ENCODE results near the gene NUDT16. TPM values are rescaled to one million over a fixed set of nuclear protein-coding genes. Genes with fewer than 3 reads are reported as not detected.

Gene NUDT16
- total and polyA plus RNA-seq, 2 experiments from 2014 or later: 27.8 to 33.5 TPM

DNA sequence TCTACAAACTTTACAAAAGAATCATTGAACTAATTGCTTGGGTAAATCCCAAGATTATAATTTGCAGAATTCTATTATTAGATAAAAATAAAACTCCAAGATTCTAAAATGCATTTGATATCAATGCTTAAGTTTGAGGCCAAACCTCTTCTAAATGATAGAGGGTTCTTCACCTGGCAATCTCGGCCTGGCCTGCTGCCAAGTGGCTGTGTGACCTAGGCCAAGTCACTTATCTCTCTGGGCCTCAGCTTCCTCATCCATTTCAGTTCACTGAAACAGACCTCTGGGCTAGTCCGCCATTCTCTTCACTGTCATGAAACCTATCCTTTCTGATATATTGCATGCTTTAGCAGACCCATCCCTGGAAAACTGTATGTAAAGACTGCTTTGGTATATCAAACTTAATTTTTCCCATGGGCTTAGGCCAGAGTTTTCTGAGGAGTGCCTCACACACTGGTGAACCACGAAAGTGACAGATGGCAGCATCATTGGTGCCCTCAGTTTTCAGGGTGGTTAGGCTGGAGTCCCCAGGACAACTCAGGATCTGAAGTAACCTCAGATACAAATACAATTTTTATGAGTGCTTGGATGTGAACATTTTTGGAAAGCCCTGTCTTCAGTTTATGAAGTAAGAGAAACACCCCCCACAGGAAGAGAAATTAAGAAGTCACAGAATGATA, 21.8 kb downstream of the NUDT16 start:
- WGBS (ENCODE audit: low lambda C conversion rate, missing lambda C conversion rate): 89% methylated on average over 3 of the region's 3 CpGs
- Histone ChIP-seq H3K9me3 (ENCODE audit: low read depth) (no peaks in the 10 kb centered on the region), H3K4me1 (ENCODE audit: insufficient read depth) (no peaks in the 10 kb centered on the region), H3K4me2 (no peak overlapping the region), H3K36me3 (replicated peaks; ENCODE audit: insufficient read depth, low read depth) (no peaks in the 10 kb centered on the region), H2AFZ (no peak overlapping the region), H3K4me3 (no peak overlapping the region), H3K9me2 (replicated peaks; ENCODE audit: insufficient read depth) (no peaks in the 10 kb centered on the region), H4K20me1 (ENCODE audit: insufficient read depth, poor library complexity, severe bottlenecking) (no peaks in the 10 kb centered on the region), H3K79me2 (no peaks in the 10 kb centered on the region), H3K27ac (no peak overlapping the region), H3K27me3 (no peaks in the 10 kb centered on the region)
- TF ChIP-seq EZH2 (IDR thresholded peaks at IDR 0.05; ENCODE audit: borderline replicate concordance) (no peak), EZH2phosphoT487 (IDR thresholded peaks at IDR 0.05; ENCODE audit: low read depth, severe bottlenecking, unreplicated experiment) (no peak)
- TF ChIP-seq, protein P1, sequence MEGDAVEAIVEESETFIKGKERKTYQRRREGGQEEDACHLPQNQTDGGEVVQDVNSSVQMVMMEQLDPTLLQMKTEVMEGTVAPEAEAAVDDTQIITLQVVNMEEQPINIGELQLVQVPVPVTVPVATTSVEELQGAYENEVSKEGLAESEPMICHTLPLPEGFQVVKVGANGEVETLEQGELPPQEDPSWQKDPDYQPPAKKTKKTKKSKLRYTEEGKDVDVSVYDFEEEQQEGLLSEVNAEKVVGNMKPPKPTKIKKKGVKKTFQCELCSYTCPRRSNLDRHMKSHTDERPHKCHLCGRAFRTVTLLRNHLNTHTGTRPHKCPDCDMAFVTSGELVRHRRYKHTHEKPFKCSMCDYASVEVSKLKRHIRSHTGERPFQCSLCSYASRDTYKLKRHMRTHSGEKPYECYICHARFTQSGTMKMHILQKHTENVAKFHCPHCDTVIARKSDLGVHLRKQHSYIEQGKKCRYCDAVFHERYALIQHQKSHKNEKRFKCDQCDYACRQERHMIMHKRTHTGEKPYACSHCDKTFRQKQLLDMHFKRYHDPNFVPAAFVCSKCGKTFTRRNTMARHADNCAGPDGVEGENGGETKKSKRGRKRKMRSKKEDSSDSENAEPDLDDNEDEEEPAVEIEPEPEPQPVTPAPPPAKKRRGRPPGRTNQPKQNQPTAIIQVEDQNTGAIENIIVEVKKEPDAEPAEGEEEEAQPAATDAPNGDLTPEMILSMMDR (IDR thresholded peaks at IDR 0.05; ENCODE audit: poor library complexity): no peak
- DNase-seq (ENCODE audit: low spot score): no peak

GRCh38 chr3:131405411-131405810, 23.8 kb downstream of the NUDT16 start:
- TF ChIP-seq, protein P1 (IDR thresholded peaks at IDR 0.05; ENCODE audit: poor library complexity): no peak
- no peak for TF ChIP-seq EZH2phosphoT487 (IDR thresholded peaks at IDR 0.05; ENCODE audit: low read depth, severe bottlenecking, unreplicated experiment)
- no peak for TF ChIP-seq EZH2 (IDR thresholded peaks at IDR 0.05; ENCODE audit: borderline replicate concordance)
- WGBS (ENCODE audit: low lambda C conversion rate, missing lambda C conversion rate): 72% methylated on average over 1 of the region's 1 CpG
- no peak overlapping the region for H3K4me2 ChIP-seq

GRCh38 chr3:131406274-131406673, 24.7 kb downstream of the NUDT16 start:
- H3K36me3 ChIP-seq (replicated peaks; ENCODE audit: insufficient read depth, low read depth): no peaks in the 10 kb centered on the region
- no peak for DNase-seq (ENCODE audit: low spot score)
- H3K4me2 ChIP-seq: no peak overlapping the region
- no peak overlapping the region for H2AFZ ChIP-seq
- no peaks in the 10 kb centered on the region for H3K9me3 ChIP-seq (ENCODE audit: low read depth)
- no peaks in the 10 kb centered on the region for H3K27me3 ChIP-seq
- H3K27ac ChIP-seq: no peak overlapping the region
- H3K4me1 ChIP-seq (ENCODE audit: insufficient read depth): no peaks in the 10 kb centered on the region
- no peaks in the 10 kb centered on the region for H3K9me2 ChIP-seq (replicated peaks; ENCODE audit: insufficient read depth)
- TF ChIP-seq EZH2 (IDR thresholded peaks at IDR 0.05; ENCODE audit: borderline replicate concordance) (no peak), EZH2phosphoT487 (IDR thresholded peaks at IDR 0.05; ENCODE audit: low read depth, severe bottlenecking, unreplicated experiment) (no peak)
- TF ChIP-seq, protein P1 (IDR thresholded peaks at IDR 0.05; ENCODE audit: poor library complexity): no peak
- no peak overlapping the region for H3K4me3 ChIP-seq
- H3K79me2 ChIP-seq: no peaks in the 10 kb centered on the region
- 66% methylated on average over 2 of the region's 2 CpGs for WGBS (ENCODE audit: low lambda C conversion rate, missing lambda C conversion rate)
- H4K20me1 ChIP-seq (ENCODE audit: insufficient read depth, poor library complexity, severe bottlenecking): no peaks in the 10 kb centered on the region

More at GRCh38 chr3:131405411-131405810, 23.8 kb downstream of the NUDT16 start:
- H3K9me3 ChIP-seq (ENCODE audit: low read depth): no peaks in the 10 kb centered on the region
- H3K27me3 ChIP-seq: no peaks in the 10 kb centered on the region
- H3K27ac ChIP-seq: no peak overlapping the region
- no peaks in the 10 kb centered on the region for H3K4me1 ChIP-seq (ENCODE audit: insufficient read depth)
- H3K4me3 ChIP-seq: no peak overlapping the region
- DNase-seq (ENCODE audit: low spot score): no peak
- H3K9me2 ChIP-seq (replicated peaks; ENCODE audit: insufficient read depth): no peaks in the 10 kb centered on the region
- no peaks in the 10 kb centered on the region for H4K20me1 ChIP-seq (ENCODE audit: insufficient read depth, poor library complexity, severe bottlenecking)
- H2AFZ ChIP-seq: no peak overlapping the region
- H3K79me2 ChIP-seq: no peaks in the 10 kb centered on the region
- H3K36me3 ChIP-seq (replicated peaks; ENCODE audit: insufficient read depth, low read depth): no peaks in the 10 kb centered on the region

Measured in hepatocyte (in vitro differentiated cells).